Keratinocyte (primary cell): ENCODE measurements around the gene PPM1A. TPM values are rescaled to one million over a fixed set of nuclear protein-coding genes. Genes with fewer than 3 reads are reported as not detected.

Experiments used
- DNase-seq: peaks from one replicate; pipeline ENCODE4 v3.0.0-alpha.2; 2011; ENCODE audit warnings: low read depth, missing footprints, low spot score
- FAIRE-seq: peaks from 2 replicates; lab custom pipeline; 2011; peaks lifted over from hg19 to GRCh38; lab: Jason Lieb, UNC
- H2AFZ ChIP-seq: 2 replicates; pipeline ENCODE4 v1.6.0; 2012; ENCODE audit warnings: low read length, control low read depth, inconsistent platforms; ENCODE audit not compliant: control insufficient read depth
- H3K27ac ChIP-seq: 2 replicates; pipeline ENCODE4 v1.5.1; 2011; ENCODE audit warnings: low read length; ENCODE audit not compliant: control insufficient read depth, insufficient read depth
- H3K27me3 ChIP-seq: 3 replicates; pipeline ENCODE4 v1.6.0; 2011; ENCODE audit warnings: low read length; ENCODE audit not compliant: control insufficient read depth, insufficient read depth; ENCODE audit errors: extremely low read depth
- H3K36me3 ChIP-seq, 2 experiments: 2 replicates in 1 of 2; 3 replicates in 1 of 2; pipeline ENCODE4 v1.5.1; 2011; ENCODE audit warnings: low read length in 2 of 2, mild to moderate bottlenecking in 1 of 2; ENCODE audit not compliant: control insufficient read depth in 2 of 2, insufficient read depth in 2 of 2; ENCODE audit errors: extremely low read depth in 1 of 2
- H3K4me1 ChIP-seq: 3 replicates; pipeline ENCODE4 v1.5.1; 2011; ENCODE audit warnings: low read length; ENCODE audit not compliant: control insufficient read depth, insufficient read depth; ENCODE audit errors: extremely low read depth
- H3K4me2 ChIP-seq: 3 replicates; pipeline ENCODE4 v1.6.0; 2011; ENCODE audit warnings: low read depth, low read length; ENCODE audit not compliant: control insufficient read depth, insufficient read depth; ENCODE audit errors: extremely low read depth
- H3K4me3 ChIP-seq, 3 experiments: fragments of 200-600 bp in 1 of 3; sonication (generic) in 1 of 3; 2 replicates in 2 of 3; 3 replicates in 1 of 3; pipeline ENCODE4 v1.5.1; 2011 to 2016; ENCODE audit warnings: low read length in 3 of 3, mild to moderate bottlenecking in 3 of 3, control low read depth in 2 of 3, inconsistent platforms in 1 of 3, low read depth in 1 of 3, mixed read lengths in 1 of 3, mixed run types in 1 of 3, moderate library complexity in 1 of 3; ENCODE audit not compliant: control insufficient read depth in 2 of 3, insufficient read depth in 2 of 3; ENCODE audit errors: extremely low read depth in 1 of 3
- H3K79me2 ChIP-seq: 2 replicates; pipeline ENCODE4 v1.6.0; 2012; ENCODE audit warnings: low read length; ENCODE audit not compliant: control insufficient read depth, insufficient read depth
- H3K9ac ChIP-seq: 3 replicates; pipeline ENCODE4 v1.6.0; 2011; ENCODE audit warnings: low read length; ENCODE audit not compliant: control insufficient read depth, insufficient read depth; ENCODE audit errors: extremely low read depth
- H3K9me1 ChIP-seq: 3 replicates; pipeline ENCODE4 v1.6.0; 2011; ENCODE audit warnings: low read length; ENCODE audit not compliant: control insufficient read depth, insufficient read depth; ENCODE audit errors: extremely low read depth
- H3K9me3 ChIP-seq: 2 replicates; pipeline ENCODE4 v1.5.1; 2012; ENCODE audit warnings: low read depth, low read length; ENCODE audit not compliant: control insufficient read depth
- H4K20me1 ChIP-seq: 3 replicates; pipeline ENCODE4 v1.6.0; 2011; ENCODE audit warnings: low read length; ENCODE audit not compliant: control insufficient read depth, insufficient read depth; ENCODE audit errors: extremely low read depth
- EZH2 ChIP-seq: IDR thresholded peaks from one replicate; pipeline ENCODE4 v1.6.1; 2012; ENCODE audit warnings: inconsistent platforms, mild to moderate bottlenecking, low read length, moderate library complexity
- dilution Hi-C: fragments of 300-500 bp; cut with MboI; formaldehyde crosslinking; loops from one replicate; pipeline ENCODE4 v1.7.0; 2020; ENCODE audit warnings: low sequenced_read_pairs; ENCODE audit not compliant: extremely low pct_ligation_motif_present
- polyA plus RNA-seq, 5 experiments: library from polyadenylated mRNA; depleted of rRNA in 3 of 5; stranded (reverse) in 3 of 5; stranded (forward) in 1 of 5; unstranded in 1 of 5; fragments of >200 nt; gene quantifications; 1 replicate in 1 of 5; 2 replicates in 3 of 5; 3 replicates in 1 of 5; pipeline versions ENCODE4 v1.2.1 to v1.2.3, GENCODE V29; 2011 to 2012; ENCODE audit warnings: missing spikeins in 2 of 5, low read depth in 1 of 5, low replicate concordance in 1 of 5
- TF ChIP-seq, protein P1 (sequence below), 3 experiments: IDR thresholded peaks in 1 of 3; conservative IDR thresholded peaks in 1 of 3; optimal IDR thresholded peaks in 1 of 3; 2 replicates in 2 of 3; 3 replicates in 1 of 3; pipeline versions ENCODE3 to v1.5.1; 2011; ENCODE audit warnings: low read length in 3 of 3, mild to moderate bottlenecking in 3 of 3, moderate library complexity in 2 of 3, control low read depth in 1 of 3, inconsistent platforms in 1 of 3; ENCODE audit not compliant: insufficient read depth in 2 of 3; ENCODE audit errors: extremely low read depth in 1 of 3

PPM1A gene
- polyA plus RNA-seq, 1 donor (not counting 4 experiments of a cell fraction or from before 2014, with no cell fraction given) = 44.5 TPM

DNA sequence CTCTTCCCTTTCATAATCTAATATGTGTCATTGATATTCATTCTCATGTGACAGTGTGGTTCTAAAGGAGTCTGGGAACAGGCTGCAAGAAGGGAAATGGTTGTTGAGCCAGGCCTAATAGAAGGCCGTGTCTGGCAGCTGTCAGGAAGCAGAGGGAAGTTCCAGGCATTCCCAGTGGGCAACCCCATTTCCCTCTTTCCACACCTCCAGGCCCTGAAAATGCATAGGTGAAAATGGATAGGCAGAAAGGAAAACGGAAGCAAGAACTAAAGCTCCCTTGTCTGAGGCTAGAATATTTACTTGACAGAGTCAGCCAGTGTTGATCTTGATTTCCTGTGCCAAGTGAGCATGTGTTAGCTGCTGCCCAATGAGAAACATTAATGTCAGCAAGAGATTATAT, 97.7 kb downstream of the PPM1A start:
- Histone ChIP-seq H3K9me3 (no peaks in the 10 kb centered on the region), H3K9me1 (no peaks in the 10 kb centered on the region), H3K9ac (no peak overlapping the region), H3K27ac (no peak overlapping the region), H3K27me3 (peaks cover 6% of the 10 kb centered on the region), H3K36me3 (no peaks in the 10 kb centered on the region), H3K4me3 (no peak overlapping the region), H4K20me1 (no peaks in the 10 kb centered on the region), H2AFZ (no peak overlapping the region), H3K79me2 (no peaks in the 10 kb centered on the region), H3K4me2 (no peak overlapping the region), H3K4me1 (no peaks in the 10 kb centered on the region)
- FAIRE-seq = no peak
- no peak for DNase-seq
- TF ChIP-seq EZH2 = no peak
- TF ChIP-seq, protein P1, sequence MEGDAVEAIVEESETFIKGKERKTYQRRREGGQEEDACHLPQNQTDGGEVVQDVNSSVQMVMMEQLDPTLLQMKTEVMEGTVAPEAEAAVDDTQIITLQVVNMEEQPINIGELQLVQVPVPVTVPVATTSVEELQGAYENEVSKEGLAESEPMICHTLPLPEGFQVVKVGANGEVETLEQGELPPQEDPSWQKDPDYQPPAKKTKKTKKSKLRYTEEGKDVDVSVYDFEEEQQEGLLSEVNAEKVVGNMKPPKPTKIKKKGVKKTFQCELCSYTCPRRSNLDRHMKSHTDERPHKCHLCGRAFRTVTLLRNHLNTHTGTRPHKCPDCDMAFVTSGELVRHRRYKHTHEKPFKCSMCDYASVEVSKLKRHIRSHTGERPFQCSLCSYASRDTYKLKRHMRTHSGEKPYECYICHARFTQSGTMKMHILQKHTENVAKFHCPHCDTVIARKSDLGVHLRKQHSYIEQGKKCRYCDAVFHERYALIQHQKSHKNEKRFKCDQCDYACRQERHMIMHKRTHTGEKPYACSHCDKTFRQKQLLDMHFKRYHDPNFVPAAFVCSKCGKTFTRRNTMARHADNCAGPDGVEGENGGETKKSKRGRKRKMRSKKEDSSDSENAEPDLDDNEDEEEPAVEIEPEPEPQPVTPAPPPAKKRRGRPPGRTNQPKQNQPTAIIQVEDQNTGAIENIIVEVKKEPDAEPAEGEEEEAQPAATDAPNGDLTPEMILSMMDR (optimal IDR thresholded peaks at IDR 0.05 in 1 of 3, IDR thresholded peaks at IDR 0.05 in 1 of 3, conservative IDR thresholded peaks at IDR 0.05 in 1 of 3; ENCODE audit: extremely low read depth in 1 of 3, insufficient read depth in 2 of 3, low read length in 3 of 3) = no peak
- dilution Hi-C loops = no loop called here

DNA sequence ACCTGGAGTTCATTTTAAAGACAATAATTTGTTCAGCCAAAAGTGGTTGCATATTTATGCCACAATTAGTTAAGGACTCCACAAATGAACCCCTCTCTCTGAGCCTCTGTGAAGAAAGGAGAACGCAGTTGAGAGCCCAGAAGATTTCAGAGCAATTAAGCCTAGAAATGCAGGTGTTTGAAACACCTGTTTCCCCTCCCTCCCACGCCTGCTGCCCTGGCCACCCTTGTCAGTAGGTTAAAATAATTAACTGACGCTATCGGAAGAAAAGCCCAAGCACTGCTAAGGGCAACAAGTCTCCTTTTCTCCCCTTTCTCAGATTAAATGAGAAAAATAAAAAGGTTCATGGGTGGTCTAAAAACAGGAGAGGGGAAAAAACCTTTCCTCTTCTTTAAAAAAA, 99.2 kb downstream of the PPM1A start:
- no peaks in the 10 kb centered on the region for H3K79me2 ChIP-seq
- H3K4me1 ChIP-seq = no peaks in the 10 kb centered on the region
- dilution Hi-C loops = no loop called here
- H3K27me3 ChIP-seq = peaks cover 6% of the 10 kb centered on the region
- H4K20me1 ChIP-seq = no peaks in the 10 kb centered on the region
- no peaks in the 10 kb centered on the region for H3K9me1 ChIP-seq
- H3K9ac ChIP-seq = no peak overlapping the region
- H3K4me2 ChIP-seq = no peak overlapping the region
- no peaks in the 10 kb centered on the region for H3K36me3 ChIP-seq
- FAIRE-seq (no peak), DNase-seq (no peak)
- H3K4me3 ChIP-seq = no peak overlapping the region
- H2AFZ ChIP-seq = no peak overlapping the region
- no peak for TF ChIP-seq EZH2
- TF ChIP-seq, protein P1 (optimal IDR thresholded peaks at IDR 0.05 in 1 of 3, IDR thresholded peaks at IDR 0.05 in 1 of 3, conservative IDR thresholded peaks at IDR 0.05 in 1 of 3; ENCODE audit: extremely low read depth in 1 of 3, insufficient read depth in 2 of 3, low read length in 3 of 3) = no peak
- no peak overlapping the region for H3K27ac ChIP-seq
- H3K9me3 ChIP-seq = no peaks in the 10 kb centered on the region

Other genes with a start within 250 kb of the PPM1A start
- gene PCNX4, start 157.3 kb upstream of the PPM1A start, polyA plus RNA-seq = 22.4 to 49.8 TPM (median 47.2 TPM) in 3 replicates
- gene DHRS7, start 83.8 kb upstream of the PPM1A start, polyA plus RNA-seq = 55.7 to 98.3 TPM (median 79.2 TPM) in 3 replicates
- not detected in 3 replicates for gene C14orf39, start 236.8 kb downstream of the PPM1A start, polyA plus RNA-seq